Ishikawa (cell line): ENCODE measurements around the gene TXLNG.

Experiments used
- CEBPB ChIP-seq: IDR thresholded peaks from 2 replicates; pipeline ENCODE4 v1.6.1; 2012
- CREB1 ChIP-seq: IDR thresholded peaks from 2 replicates; pipeline ENCODE4 v1.6.1; 2012; ENCODE audit warnings: low read depth
- EGR1 ChIP-seq: IDR thresholded peaks from 2 replicates; pipeline ENCODE4 v1.6.1; 2012
- EP300 ChIP-seq: IDR thresholded peaks from 2 replicates; pipeline ENCODE4 v1.6.1; 2012; ENCODE audit warnings: borderline replicate concordance
- FOXM1 ChIP-seq: IDR thresholded peaks from 2 replicates; pipeline ENCODE4 v1.6.1; 2012; ENCODE audit warnings: low read depth, borderline replicate concordance
- MAX ChIP-seq: IDR thresholded peaks from 2 replicates; pipeline ENCODE4 v1.6.1; 2012
- NFIC ChIP-seq: IDR thresholded peaks from 2 replicates; pipeline ENCODE4 v1.6.1; 2012
- RAD21 ChIP-seq: IDR thresholded peaks from 2 replicates; pipeline ENCODE4 v1.6.1; 2012; ENCODE audit warnings: low read depth
- TAF1 ChIP-seq: IDR thresholded peaks from 2 replicates; pipeline ENCODE4 v1.6.1; 2012; ENCODE audit warnings: low read depth, mild to moderate bottlenecking
- TCF12 ChIP-seq: IDR thresholded peaks from 2 replicates; pipeline ENCODE4 v1.6.1; 2012; ENCODE audit warnings: low read depth
- TEAD4 ChIP-seq: IDR thresholded peaks from 2 replicates; pipeline ENCODE4 v1.6.1; 2012
- YY1 ChIP-seq: IDR thresholded peaks from 2 replicates; pipeline ENCODE4 v1.6.1; 2012; ENCODE audit warnings: low read depth
- ZBTB7A ChIP-seq: IDR thresholded peaks from 2 replicates; pipeline ENCODE4 v1.6.1; 2012; ENCODE audit warnings: low read depth
- TF ChIP-seq, protein P1 (sequence below): IDR thresholded peaks from 2 replicates; pipeline ENCODE4 v1.6.1; 2012; ENCODE audit warnings: low read depth, mild to moderate bottlenecking
- TF ChIP-seq, protein P2 (sequence below): IDR thresholded peaks from 2 replicates; pipeline ENCODE4 v1.6.1; 2012

Gene TXLNG

GRCh38 chrX:16778993-16779392 lies 7.3 kb upstream of the TXLNG start:
- TF ChIP-seq, protein P1, sequence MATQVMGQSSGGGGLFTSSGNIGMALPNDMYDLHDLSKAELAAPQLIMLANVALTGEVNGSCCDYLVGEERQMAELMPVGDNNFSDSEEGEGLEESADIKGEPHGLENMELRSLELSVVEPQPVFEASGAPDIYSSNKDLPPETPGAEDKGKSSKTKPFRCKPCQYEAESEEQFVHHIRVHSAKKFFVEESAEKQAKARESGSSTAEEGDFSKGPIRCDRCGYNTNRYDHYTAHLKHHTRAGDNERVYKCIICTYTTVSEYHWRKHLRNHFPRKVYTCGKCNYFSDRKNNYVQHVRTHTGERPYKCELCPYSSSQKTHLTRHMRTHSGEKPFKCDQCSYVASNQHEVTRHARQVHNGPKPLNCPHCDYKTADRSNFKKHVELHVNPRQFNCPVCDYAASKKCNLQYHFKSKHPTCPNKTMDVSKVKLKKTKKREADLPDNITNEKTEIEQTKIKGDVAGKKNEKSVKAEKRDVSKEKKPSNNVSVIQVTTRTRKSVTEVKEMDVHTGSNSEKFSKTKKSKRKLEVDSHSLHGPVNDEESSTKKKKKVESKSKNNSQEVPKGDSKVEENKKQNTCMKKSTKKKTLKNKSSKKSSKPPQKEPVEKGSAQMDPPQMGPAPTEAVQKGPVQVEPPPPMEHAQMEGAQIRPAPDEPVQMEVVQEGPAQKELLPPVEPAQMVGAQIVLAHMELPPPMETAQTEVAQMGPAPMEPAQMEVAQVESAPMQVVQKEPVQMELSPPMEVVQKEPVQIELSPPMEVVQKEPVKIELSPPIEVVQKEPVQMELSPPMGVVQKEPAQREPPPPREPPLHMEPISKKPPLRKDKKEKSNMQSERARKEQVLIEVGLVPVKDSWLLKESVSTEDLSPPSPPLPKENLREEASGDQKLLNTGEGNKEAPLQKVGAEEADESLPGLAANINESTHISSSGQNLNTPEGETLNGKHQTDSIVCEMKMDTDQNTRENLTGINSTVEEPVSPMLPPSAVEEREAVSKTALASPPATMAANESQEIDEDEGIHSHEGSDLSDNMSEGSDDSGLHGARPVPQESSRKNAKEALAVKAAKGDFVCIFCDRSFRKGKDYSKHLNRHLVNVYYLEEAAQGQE = no peak
- TF ChIP-seq MAX (no peak), ZBTB7A (no peak), YY1 (no peak)
- TF ChIP-seq, protein P2, sequence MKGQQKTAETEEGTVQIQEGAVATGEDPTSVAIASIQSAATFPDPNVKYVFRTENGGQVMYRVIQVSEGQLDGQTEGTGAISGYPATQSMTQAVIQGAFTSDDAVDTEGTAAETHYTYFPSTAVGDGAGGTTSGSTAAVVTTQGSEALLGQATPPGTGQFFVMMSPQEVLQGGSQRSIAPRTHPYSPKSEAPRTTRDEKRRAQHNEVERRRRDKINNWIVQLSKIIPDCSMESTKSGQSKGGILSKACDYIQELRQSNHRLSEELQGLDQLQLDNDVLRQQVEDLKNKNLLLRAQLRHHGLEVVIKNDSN = no peak

GRCh38 chrX:16783452-16783851 lies 2.8 kb upstream of the TXLNG start:
- TF ChIP-seq EP300 (no peak), TCF12 (no peak), CEBPB (no peak), EGR1 (no peak), TEAD4 (no peak), NFIC (no peak), YY1 (no peak), ZBTB7A (no peak), CREB1 (no peak), MAX (no peak), TAF1 (no peak), FOXM1 (no peak), RAD21 (no peak)
- TF ChIP-seq, protein P1 = no peak
- TF ChIP-seq, protein P2 = no peak

- TF ChIP-seq TEAD4 (no peak), TAF1 (no peak), CREB1 (no peak), NFIC (no peak), FOXM1 (no peak)
- TF ChIP-seq, protein P2 = no peak
- TF ChIP-seq, protein P1 = no peak
Observed at GRCh38 chrX:16785247-16786138, 773 bp upstream of the TXLNG start.
